Astrocyte of the spinal cord (primary cell): Measurements from ENCODE around the gene CEP350.

Experiments
- DNase-seq: peaks from one replicate; pipeline ENCODE4 v3.0.0; 2011; ENCODE audit warnings: low read depth, low spot score
- H3K4me3 ChIP-seq: 2 replicates; pipeline ENCODE4 v1.5.1; 2011; ENCODE audit warnings: low read depth, mild to moderate bottlenecking, low read length, moderate library complexity
- in situ Hi-C: cut with HindIII; loops from 2 replicates; pipeline ENCODE4 v1.10.0; 2017; ENCODE audit warnings: low sequenced_read_pairs
- TF ChIP-seq, protein P1 (sequence below): IDR thresholded peaks from 2 replicates; pipeline ENCODE4 v1.5.1; 2012; ENCODE audit warnings: low read depth, mild to moderate bottlenecking, low read length, inconsistent platforms

CEP350 gene, protein sequence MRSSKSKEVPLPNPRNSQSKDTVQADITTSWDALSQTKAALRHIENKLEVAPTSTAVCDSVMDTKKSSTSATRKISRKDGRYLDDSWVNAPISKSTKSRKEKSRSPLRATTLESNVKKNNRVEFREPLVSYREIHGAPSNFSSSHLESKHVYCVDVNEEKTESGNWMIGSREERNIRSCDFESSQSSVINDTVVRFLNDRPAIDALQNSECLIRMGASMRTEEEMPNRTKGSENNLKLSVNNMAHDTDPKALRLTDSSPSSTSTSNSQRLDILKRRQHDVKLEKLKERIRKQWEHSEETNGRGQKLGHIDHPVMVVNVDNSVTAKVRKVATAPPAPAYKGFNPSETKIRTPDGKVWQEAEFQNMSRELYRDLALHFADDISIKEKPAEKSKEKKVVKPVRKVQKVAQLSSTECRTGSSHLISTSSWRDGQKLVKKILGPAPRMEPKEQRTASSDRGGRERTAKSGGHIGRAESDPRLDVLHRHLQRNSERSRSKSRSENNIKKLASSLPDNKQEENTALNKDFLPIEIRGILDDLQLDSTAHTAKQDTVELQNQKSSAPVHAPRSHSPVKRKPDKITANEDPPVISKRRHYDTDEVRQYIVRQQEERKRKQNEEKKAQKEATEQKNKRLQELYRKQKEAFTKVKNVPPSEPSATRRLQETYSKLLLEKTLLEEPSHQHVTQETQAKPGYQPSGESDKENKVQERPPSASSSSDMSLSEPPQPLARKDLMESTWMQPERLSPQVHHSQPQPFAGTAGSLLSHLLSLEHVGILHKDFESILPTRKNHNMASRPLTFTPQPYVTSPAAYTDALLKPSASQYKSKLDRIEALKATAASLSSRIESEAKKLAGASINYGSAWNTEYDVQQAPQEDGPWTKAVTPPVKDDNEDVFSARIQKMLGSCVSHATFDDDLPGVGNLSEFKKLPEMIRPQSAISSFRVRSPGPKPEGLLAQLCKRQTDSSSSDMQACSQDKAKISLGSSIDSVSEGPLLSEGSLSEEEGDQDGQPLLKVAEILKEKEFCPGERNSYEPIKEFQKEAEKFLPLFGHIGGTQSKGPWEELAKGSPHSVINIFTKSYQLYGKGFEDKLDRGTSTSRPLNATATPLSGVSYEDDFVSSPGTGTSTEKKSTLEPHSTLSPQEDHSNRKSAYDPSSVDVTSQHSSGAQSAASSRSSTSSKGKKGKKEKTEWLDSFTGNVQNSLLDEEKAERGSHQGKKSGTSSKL (N-terminal part only)

DNA sequence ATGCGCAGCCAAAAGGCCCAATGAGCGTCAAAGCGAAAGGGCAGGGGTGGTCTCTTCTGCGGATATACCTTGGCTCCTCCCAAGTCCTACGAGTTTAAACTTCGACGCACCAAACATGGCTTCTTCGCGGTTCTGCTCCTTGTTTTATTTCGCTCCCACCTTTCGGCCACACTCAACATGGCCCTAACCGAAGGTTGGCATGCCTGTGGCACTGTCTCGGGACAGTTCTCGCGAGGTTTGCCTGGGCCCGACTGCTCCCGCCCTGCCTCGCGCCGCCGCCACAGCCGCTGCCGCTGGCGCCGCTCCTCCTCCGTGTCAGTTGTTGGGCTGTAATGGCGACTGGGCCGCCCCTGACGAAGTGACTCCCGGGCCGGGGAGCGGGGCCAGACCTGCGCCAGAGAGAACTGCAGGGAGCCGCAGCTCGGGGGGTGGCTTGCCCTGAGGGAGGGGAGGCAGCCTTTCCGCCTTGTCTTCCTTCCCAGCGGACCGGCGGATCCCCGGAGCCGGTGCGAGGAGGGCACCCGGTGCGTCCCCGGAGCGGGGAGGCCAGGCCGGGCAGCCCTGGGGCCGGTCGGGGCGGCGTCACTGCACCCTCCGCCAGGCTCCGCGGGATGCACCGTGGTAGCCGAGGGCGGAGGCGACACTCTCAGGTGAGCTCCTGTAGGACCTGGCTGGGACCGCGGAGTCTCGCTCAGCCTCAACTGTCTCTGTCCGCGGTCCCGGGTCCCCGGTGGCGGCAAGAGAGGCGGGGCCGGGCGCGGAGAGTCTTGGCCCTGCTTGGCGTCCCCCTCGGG is at the start of gene CEP350:
TSS of gene CEP350 (plus strand) at position 318 of the 794 bp plus-strand sequence. CDS start 31,372 bp downstream, outside the sequence.
- in situ Hi-C loops = no loop called here
- TF ChIP-seq, protein P1, sequence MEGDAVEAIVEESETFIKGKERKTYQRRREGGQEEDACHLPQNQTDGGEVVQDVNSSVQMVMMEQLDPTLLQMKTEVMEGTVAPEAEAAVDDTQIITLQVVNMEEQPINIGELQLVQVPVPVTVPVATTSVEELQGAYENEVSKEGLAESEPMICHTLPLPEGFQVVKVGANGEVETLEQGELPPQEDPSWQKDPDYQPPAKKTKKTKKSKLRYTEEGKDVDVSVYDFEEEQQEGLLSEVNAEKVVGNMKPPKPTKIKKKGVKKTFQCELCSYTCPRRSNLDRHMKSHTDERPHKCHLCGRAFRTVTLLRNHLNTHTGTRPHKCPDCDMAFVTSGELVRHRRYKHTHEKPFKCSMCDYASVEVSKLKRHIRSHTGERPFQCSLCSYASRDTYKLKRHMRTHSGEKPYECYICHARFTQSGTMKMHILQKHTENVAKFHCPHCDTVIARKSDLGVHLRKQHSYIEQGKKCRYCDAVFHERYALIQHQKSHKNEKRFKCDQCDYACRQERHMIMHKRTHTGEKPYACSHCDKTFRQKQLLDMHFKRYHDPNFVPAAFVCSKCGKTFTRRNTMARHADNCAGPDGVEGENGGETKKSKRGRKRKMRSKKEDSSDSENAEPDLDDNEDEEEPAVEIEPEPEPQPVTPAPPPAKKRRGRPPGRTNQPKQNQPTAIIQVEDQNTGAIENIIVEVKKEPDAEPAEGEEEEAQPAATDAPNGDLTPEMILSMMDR = no peak
- peak within 1 kb of the TSS; percentile 88 for H3K4me3 ChIP-seq
- peak; percentile 99 for DNase-seq

DNA sequence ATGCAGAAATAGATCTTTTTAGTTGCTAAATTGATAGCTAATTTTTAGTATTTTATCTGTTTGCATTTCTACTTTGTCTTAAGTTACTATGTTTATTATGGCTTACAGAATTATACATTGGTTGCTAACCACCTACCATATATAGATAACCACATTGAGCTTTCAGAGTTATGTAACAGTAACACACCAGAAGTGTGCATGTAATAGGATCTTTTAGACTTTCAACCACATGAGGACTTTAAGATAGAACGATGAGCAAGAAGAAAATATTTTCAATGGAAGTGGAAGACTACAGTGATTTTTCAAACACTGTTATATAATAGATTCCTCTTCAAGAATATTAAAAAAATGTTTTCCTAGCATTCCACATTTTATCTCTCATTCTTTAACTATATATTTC is 43.7 kb upstream of the CEP350 start:
- TF ChIP-seq, protein P1 = no peak
- no peak for DNase-seq
- H3K4me3 ChIP-seq = no peak overlapping the region
- in situ Hi-C loops = no loop called here

DNA sequence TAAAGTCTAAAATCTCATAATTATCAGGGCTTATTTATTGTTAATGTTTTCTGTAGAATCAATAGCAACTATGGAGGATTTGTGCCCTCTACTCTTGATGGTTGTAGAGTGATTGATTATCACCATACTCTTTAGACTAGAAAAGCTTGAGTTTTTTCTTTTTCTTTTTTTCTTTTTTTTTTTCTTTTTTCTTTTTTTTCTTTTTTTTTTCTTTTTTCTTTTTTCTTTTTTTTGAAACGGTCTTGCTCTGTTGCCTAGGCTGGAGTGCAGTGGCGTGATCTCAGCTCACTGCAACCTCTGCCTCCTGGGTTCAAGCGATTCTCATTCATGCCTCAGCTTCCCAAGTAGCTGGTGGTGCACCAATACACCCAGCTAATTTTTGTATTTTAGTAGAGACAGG is 42.8 kb upstream of the CEP350 start:
- no peak for DNase-seq
- TF ChIP-seq, protein P1 = no peak
- H3K4me3 ChIP-seq = no peak overlapping the region
- in situ Hi-C loops = no loop called here

DNA sequence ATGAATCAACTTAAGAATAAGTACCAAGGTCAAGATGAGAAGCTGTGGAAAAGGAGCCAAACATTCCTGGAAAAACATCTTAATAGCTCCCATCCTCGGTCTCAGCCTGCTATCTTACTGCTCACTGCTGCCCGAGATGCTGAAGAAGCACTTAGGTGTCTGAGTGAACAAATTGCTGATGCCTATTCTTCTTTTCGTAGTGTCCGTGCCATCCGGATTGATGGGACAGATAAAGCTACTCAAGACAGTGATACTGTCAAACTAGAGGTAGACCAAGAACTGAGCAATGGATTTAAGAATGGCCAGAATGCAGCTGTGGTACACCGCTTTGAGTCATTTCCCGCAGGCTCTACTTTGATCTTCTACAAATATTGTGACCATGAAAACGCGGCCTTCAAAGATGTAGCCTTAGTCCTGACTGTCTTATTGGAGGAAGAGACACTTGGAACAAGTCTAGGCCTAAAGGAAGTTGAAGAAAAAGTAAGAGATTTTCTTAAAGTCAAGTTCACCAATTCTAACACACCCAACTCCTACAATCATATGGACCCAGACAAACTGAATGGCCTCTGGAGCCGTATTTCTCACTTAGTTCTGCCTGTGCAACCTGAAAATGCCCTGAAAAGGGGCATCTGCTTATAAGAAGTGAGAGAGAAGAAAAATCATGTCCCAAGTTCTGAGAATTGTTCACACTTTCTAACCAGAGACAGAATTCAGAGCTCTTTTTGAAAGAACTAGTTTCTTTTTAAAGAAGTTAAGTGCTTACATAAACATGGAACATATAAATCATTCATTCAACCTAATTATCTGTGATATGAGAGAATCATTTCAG is 36.8 kb upstream of the CEP350 start:
- in situ Hi-C loops = no loop called here
- TF ChIP-seq, protein P1 = no peak

DNA sequence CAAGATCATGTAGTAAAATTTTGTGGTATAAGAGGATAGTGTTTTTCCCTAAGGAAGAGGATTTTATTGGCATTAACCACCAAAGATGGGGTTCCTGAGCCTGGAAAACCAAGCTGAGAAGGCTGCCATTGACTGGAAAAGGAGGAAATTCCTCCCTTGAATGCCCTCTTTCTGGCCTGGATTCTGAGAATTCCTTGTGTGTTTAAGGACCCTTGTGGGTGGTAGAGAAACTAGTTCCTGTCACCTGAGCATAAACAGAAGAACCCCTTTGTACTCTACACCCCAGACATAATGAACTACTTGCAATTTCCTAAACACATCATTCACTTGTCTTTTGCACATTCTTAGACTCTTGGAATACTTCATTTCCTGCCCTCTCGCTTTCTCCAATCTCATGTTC is 33.1 kb upstream of the CEP350 start:
- TF ChIP-seq, protein P1 = no peak
- DNase-seq = no peak
- no peak overlapping the region for H3K4me3 ChIP-seq
- in situ Hi-C loops = no loop called here

More for the DNA sequence above, 36.8 kb upstream of the CEP350 start:
- H3K4me3 ChIP-seq = no peak overlapping the region
- no peak for DNase-seq
